Bronchial epithelial cell (primary cell): ENCODE measurements around the gene SMARCA4. TPM values are rescaled to one million over a fixed set of nuclear protein-coding genes. Genes with fewer than 3 reads are reported as not detected.
"Not testable (repeated sequence)": the region's sequence is repeated elsewhere in the genome, so short reads cannot be mapped to it uniquely, and the experiment has no call there.

ENCODE experiments used
- DNase-seq: peaks from one replicate; pipeline ENCODE4 v3.0.0-alpha.2; 2010; ENCODE audit warnings: low read depth
- FAIRE-seq: peaks from 2 replicates; lab custom pipeline; 2011; peaks lifted over from hg19 to GRCh38; lab: Jason Lieb, UNC
- H3K27me3 ChIP-seq: 2 replicates; pipeline ENCODE4 v1.5.1; 2011; ENCODE audit warnings: low read length; ENCODE audit not compliant: control insufficient read depth, insufficient read depth
- H3K36me3 ChIP-seq: 2 replicates; pipeline ENCODE4 v1.5.1; 2011; ENCODE audit warnings: low read length; ENCODE audit not compliant: control insufficient read depth, insufficient read depth
- H3K4me3 ChIP-seq: 2 replicates; pipeline ENCODE4 v1.5.1; 2011; ENCODE audit warnings: mild to moderate bottlenecking, low read depth, low read length, control low read depth
- total RNA-seq: library from RNA; depleted of rRNA; stranded (reverse); fragments of >200 nt; gene quantifications from 2 replicates; pipeline ENCODE4 v1.2.1, GENCODE V29; 2014
- TF ChIP-seq, protein P1 (sequence below): IDR thresholded peaks from 2 replicates; pipeline ENCODE4 v1.5.1; 2011; ENCODE audit warnings: mild to moderate bottlenecking, moderate library complexity, low read length, control low read depth, inconsistent platforms; ENCODE audit not compliant: insufficient read depth, severe bottlenecking

Gene SMARCA4
- total RNA-seq, 1 donor from 2014 or later: 49.2 TPM

DNA sequence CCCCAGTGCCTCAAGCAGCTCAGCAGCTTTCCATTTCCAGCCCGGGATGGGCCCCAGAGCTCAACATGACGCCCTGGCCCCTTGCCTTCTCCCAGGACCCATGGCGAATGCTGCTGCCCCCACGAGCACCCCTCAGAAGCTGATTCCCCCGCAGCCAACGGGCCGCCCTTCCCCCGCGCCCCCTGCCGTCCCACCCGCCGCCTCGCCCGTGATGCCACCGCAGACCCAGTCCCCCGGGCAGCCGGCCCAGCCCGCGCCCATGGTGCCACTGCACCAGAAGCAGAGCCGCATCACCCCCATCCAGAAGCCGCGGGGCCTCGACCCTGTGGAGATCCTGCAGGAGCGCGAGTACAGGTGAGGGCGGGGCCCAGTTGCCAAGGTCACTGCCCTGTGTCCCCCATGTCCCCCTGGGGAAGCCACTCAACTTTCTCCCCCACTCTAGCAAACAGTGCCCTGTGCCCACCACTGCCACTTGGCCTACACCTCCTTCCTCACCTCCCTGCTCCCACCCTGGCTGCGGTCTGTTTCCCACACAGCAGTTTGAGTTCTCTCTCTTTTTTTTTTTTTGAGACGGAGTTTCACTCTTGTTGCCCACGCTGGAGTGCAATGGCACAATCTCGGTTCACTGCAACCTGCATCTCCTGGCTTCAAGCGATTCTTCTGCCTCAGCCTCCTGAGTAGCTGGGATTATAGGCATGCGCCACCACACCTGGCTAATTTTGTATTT is 26.9 kb downstream of the SMARCA4 start:
- TF ChIP-seq, protein P1, sequence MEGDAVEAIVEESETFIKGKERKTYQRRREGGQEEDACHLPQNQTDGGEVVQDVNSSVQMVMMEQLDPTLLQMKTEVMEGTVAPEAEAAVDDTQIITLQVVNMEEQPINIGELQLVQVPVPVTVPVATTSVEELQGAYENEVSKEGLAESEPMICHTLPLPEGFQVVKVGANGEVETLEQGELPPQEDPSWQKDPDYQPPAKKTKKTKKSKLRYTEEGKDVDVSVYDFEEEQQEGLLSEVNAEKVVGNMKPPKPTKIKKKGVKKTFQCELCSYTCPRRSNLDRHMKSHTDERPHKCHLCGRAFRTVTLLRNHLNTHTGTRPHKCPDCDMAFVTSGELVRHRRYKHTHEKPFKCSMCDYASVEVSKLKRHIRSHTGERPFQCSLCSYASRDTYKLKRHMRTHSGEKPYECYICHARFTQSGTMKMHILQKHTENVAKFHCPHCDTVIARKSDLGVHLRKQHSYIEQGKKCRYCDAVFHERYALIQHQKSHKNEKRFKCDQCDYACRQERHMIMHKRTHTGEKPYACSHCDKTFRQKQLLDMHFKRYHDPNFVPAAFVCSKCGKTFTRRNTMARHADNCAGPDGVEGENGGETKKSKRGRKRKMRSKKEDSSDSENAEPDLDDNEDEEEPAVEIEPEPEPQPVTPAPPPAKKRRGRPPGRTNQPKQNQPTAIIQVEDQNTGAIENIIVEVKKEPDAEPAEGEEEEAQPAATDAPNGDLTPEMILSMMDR: no peak
- DNase-seq (no peak), FAIRE-seq (no peak)
- Histone ChIP-seq H3K4me3 (no peak overlapping the region), H3K27me3 (no peaks in the 10 kb centered on the region), H3K36me3 (peaks cover 32% of the 10 kb centered on the region)

DNA sequence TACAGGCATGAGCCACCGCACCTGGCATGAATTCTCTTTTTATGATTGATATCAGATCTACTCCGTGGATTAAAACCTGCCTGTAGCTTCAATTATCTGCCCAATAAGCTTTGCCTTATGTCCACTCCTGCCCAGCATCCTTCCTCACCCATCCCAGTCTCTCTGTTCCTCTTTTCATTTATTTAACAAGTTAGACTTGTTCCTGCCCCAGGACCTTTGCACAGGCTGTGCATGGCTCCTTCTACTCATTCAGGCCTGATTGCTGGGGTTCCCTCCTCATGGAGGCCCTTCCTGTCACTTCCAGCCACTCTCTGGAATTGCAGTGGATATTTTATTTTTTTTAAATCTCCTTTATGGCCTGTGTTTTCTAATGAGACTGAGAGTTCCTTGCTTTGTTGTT is 27.6 kb downstream of the SMARCA4 start:
- peaks cover 33% of the 10 kb centered on the region for H3K36me3 ChIP-seq
- DNase-seq (no peak), FAIRE-seq (no peak)
- H3K4me3 ChIP-seq: no peak overlapping the region
- no peaks in the 10 kb centered on the region for H3K27me3 ChIP-seq
- TF ChIP-seq, protein P1: no peak

DNA sequence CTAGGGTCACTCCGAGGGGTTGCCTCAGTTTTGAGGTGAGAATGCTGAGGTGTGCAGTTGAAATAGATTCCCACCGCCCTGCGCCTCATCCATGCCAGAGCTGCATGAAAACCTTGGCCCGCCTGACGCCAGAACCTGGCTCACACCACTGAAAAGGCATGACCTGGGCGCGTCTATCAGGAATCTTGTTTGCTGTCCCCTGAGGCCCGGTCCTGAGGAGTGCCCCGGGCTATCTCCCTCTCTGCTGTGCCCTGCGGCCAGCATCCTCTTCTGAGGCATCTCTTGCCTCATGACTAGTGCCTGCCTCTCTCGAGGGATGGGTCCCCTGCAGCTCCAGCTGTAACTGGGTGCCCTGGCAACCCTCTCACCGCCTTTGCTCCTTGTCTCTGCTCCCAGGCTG is 28.1 kb downstream of the SMARCA4 start:
- peaks cover 34% of the 10 kb centered on the region for H3K36me3 ChIP-seq
- no peak for FAIRE-seq
- DNase-seq: no peak

DNA sequence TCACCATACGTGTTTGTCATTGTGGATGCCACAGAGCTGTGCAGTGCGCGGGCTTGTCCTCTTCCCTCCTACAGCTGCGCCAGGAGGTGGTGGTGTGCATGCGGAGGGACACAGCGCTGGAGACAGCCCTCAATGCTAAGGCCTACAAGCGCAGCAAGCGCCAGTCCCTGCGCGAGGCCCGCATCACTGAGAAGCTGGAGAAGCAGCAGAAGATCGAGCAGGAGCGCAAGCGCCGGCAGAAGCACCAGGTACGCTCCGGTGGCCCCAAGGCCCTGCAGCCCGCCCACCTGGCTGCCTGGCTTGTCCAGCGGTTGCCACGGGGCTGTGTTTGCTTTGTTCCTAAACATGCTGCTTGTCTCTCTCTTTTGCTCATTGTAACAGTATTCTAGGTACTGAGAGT is 30.2 kb downstream of the SMARCA4 start:
- DNase-seq (no peak), FAIRE-seq (no peak)
- Histone ChIP-seq H3K36me3 (peaks cover 35% of the 10 kb centered on the region), H3K27me3 (no peaks in the 10 kb centered on the region), H3K4me3 (no peak overlapping the region)
- TF ChIP-seq, protein P1: no peak

More for the DNA sequence above, 28.1 kb downstream of the SMARCA4 start:
- Histone ChIP-seq H3K27me3 (no peaks in the 10 kb centered on the region), H3K4me3 (no peak overlapping the region)
- TF ChIP-seq, protein P1: no peak

DNA sequence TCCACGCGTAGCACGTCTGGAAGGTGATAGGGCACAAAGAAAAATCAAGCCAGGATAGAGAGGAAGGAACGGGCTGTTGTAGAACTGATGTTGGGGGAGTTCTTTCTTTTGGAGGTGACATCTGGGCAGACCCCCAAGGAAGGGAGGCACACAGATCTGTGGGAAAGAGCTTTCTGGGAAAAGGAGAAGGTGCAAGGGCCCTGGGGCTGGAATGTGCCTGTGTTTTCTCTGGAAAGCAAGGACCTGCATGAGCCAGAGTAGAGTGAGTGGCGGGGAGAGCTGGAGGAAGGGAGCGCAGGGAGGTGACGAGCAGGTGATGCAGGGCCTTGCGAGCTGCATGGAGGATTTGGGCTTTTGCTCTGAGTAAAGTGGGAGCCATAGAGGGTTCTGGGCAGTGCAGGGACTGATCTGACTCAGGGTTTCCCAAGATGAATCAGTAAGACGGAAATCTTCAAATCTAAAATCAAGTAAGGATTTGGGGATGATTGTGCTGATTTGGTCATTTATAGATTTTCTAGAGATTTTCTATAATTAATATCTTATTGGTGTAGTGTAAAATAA is 30.8 kb downstream of the SMARCA4 start:
- TF ChIP-seq, protein P1: no peak
- DNase-seq (no peak), FAIRE-seq (no peak)
- Histone ChIP-seq H3K27me3 (no peaks in the 10 kb centered on the region), H3K4me3 (no peak overlapping the region), H3K36me3 (peaks cover 37% of the 10 kb centered on the region)

DNA sequence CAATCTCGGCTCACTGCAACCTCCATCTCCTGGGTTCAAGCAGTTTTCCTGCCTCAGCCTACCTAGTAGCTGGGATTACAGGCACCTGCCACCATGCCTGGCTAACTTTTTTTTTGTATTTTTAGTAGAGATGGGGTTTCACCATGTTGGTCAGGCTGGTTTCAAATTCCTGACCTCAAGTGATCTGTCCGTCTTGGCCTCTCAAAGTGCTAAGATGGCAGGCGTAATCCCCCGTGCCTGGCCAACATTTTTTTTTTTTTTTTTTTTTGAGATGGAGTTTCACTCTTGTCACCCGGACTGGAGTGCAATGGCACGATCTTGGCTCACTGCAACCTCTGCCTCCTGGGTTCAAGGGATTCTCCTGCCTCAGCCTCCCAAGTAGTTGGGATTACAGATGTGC is 31.3 kb downstream of the SMARCA4 start:
- H3K36me3 ChIP-seq: peaks cover 35% of the 10 kb centered on the region
- not testable (repeated sequence) for FAIRE-seq, H3K27me3 ChIP-seq, DNase-seq, H3K4me3 ChIP-seq
